HEK293 (cell line): ENCODE results near the gene PPP1CC.

Source experiments
- CTCF ChIA-PET: fragments of 350-600 bp; formaldehyde crosslinking; extraction: SDS; loops from one replicate; lab custom pipeline; 2021; ENCODE audit warnings: antibody characterized with exemption; lab: Yijun Ruan, JAX
- POLR2A ChIA-PET: fragments of 300-600 bp; formaldehyde crosslinking; extraction: SDS; loops from one replicate; lab custom pipeline; 2020; ENCODE audit warnings: antibody characterized with exemption, inconsistent platforms; lab: Yijun Ruan, JAX
- H3K27ac ChIP-seq: fragments of 200-500 bp; sonication (Bioruptor generic); 2 replicates; pipeline ENCODE4 v1.5.1; 2014; ENCODE audit warnings: low read depth, low read length, control low read depth, inconsistent platforms; ENCODE audit errors: extremely low read depth
- H3K36me3 ChIP-seq, 2 experiments: fragments of 200-500 bp in 1 of 2; sonication (Bioruptor generic) in 1 of 2; 1 replicate in 1 of 2; 2 replicates in 1 of 2; pipeline ENCODE4 v1.5.1; 2014 to 2017; ENCODE audit warnings: inconsistent platforms in 2 of 2, low read length in 2 of 2; ENCODE audit not compliant: control insufficient read depth in 2 of 2, insufficient read depth in 1 of 2
- H3K4me1 ChIP-seq: fragments of 200-500 bp; sonication (Bioruptor generic); 2 replicates; pipeline ENCODE4 v1.5.1; 2014; ENCODE audit warnings: mild to moderate bottlenecking, low read length, inconsistent platforms; ENCODE audit not compliant: control insufficient read depth, insufficient read depth
- H3K4me3 ChIP-seq: 2 replicates; pipeline ENCODE4 v1.5.1; 2011; ENCODE audit warnings: low read depth, mild to moderate bottlenecking, control low read depth, low read length, moderate library complexity
- H3K9me3 ChIP-seq: fragments of 200-500 bp; sonication (Bioruptor generic); 2 replicates; pipeline ENCODE4 v1.5.1; 2014; ENCODE audit warnings: low read depth, low read length, inconsistent platforms; ENCODE audit not compliant: control insufficient read depth, insufficient read depth
- IKZF3 ChIP-seq: fragments of 450-650 bp; IDR thresholded peaks from 2 replicates; pipeline ENCODE4 v1.5.0; 2018; ENCODE audit warnings: missing biosample characterization, mild to moderate bottlenecking, missing genetic modification characterization, moderate library complexity
- SP7 ChIP-seq: fragments of 450-650 bp; formaldehyde crosslinking; IDR thresholded peaks from 2 replicates; pipeline ENCODE4 v1.5.1; 2016; ENCODE audit warnings: missing biosample characterization, missing genetic modification characterization
- ZBTB17 ChIP-seq: fragments of 450-650 bp; formaldehyde crosslinking; IDR thresholded peaks from 2 replicates; pipeline ENCODE4 v1.5.1; 2016; ENCODE audit warnings: missing biosample characterization, missing genetic modification characterization
- ZBTB48 ChIP-seq: fragments of 450-650 bp; formaldehyde crosslinking; IDR thresholded peaks from 2 replicates; pipeline ENCODE4 v1.5.1; 2016; ENCODE audit warnings: missing biosample characterization, missing genetic modification characterization
- ZEB2 ChIP-seq: fragments of 450-650 bp; formaldehyde crosslinking; IDR thresholded peaks from 2 replicates; pipeline ENCODE4 v1.5.1; 2016; ENCODE audit warnings: missing biosample characterization, missing genetic modification characterization
- ZNF2 ChIP-seq: fragments of 450-650 bp; formaldehyde crosslinking; IDR thresholded peaks from 2 replicates; pipeline ENCODE4 v1.5.1; 2016; ENCODE audit warnings: missing biosample characterization, missing genetic modification characterization
- ZNF335 ChIP-seq: fragments of 450-650 bp; formaldehyde crosslinking; conservative IDR thresholded peaks from 2 replicates; pipeline ENCODE4 v1.5.1; 2016; ENCODE audit warnings: missing biosample characterization, missing genetic modification characterization
- ZNF394 ChIP-seq: fragments of 450-650 bp; formaldehyde crosslinking; IDR thresholded peaks from 2 replicates; pipeline ENCODE4 v1.5.1; 2016; ENCODE audit warnings: missing biosample characterization, missing genetic modification characterization, mild to moderate bottlenecking, moderate library complexity, borderline replicate concordance
- ZNF660 ChIP-seq: fragments of 450-650 bp; IDR thresholded peaks from 2 replicates; pipeline ENCODE4 v1.5.1; 2018; ENCODE audit warnings: missing biosample characterization, mild to moderate bottlenecking, missing genetic modification characterization
- ZNF707 ChIP-seq: fragments of 450-650 bp; formaldehyde crosslinking; IDR thresholded peaks from 2 replicates; pipeline ENCODE4 v1.5.1; 2016; ENCODE audit warnings: missing biosample characterization, missing genetic modification characterization
- ZNF76 ChIP-seq: fragments of 450-650 bp; formaldehyde crosslinking; IDR thresholded peaks from 2 replicates; pipeline ENCODE4; 2016; ENCODE audit warnings: low read depth, missing biosample characterization, missing genetic modification characterization, borderline replicate concordance
- TF ChIP-seq, protein P1 (sequence below): fragments of 450-650 bp; formaldehyde crosslinking; IDR thresholded peaks from 2 replicates; pipeline ENCODE4 v1.5.0; 2017; ENCODE audit warnings: missing biosample characterization, missing genetic modification characterization, borderline replicate concordance
- TF ChIP-seq, protein P2 (sequence below): fragments of 450-650 bp; formaldehyde crosslinking; IDR thresholded peaks from 2 replicates; pipeline ENCODE4 v1.5.1; 2017; ENCODE audit warnings: missing biosample characterization, mild to moderate bottlenecking, missing genetic modification characterization, moderate library complexity
- TF ChIP-seq, protein P3 (sequence below): fragments of 450-650 bp; formaldehyde crosslinking; IDR thresholded peaks from 2 replicates; pipeline ENCODE4 v1.5.1; 2017; ENCODE audit warnings: missing biosample characterization, missing genetic modification characterization
- TF ChIP-seq, protein P4 (sequence below): fragments of 450-650 bp; formaldehyde crosslinking; IDR thresholded peaks from 2 replicates; pipeline ENCODE4 v1.5.1; 2016; ENCODE audit warnings: missing biosample characterization, missing genetic modification characterization

Gene PPP1CC

DNA sequence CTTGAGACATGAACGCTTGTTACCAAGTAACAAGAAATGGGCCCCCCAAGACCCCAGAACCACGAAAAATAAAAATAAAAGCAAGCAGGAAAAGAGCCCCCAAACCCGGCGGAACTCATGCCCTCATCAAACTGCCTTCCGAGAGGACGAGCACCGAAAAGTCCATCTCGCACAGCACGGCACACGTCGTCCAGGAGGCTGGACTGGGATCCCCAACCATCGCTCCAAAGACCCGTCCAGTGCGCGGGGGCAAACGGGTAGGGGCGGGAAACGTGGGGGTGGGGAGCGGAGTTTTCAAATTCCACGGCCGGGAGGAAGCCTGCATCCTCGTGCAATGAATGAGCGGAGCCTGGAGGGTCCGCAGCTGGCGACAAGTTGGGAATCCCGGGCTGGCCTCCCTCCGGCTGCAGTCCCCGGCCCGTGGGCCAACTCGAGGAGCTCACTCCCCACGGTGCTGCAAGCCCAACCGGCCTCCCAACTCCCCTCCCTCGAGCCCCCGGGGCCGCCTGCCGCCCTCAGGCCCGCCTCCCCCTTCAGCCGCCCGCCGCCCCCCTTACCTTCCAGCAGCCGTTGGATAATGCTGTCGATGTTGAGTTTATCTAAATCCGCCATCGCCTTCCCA, 484 bp downstream of the PPP1CC start:
- CTCF ChIA-PET = interaction anchor here (0.6 to 1.1 kb wide), 2 partner anchors 84 to 285 kb away, joined by 3 to 8 read pairs; no protein-coding TSS in a partner anchor
- no peaks in the 10 kb centered on the region for H3K9me3 ChIP-seq
- H3K4me3 ChIP-seq = peak overlapping the region; percentile 94
- H3K27ac ChIP-seq = peak overlapping the region; percentile 74
- peaks cover 0 to 9% of the 10 kb centered on the region in 2 experiments; a peak in 1 of 3 replicates for H3K36me3 ChIP-seq
- POLR2A ChIA-PET = interaction anchor here (0.5 to 1.4 kb wide), 4 partner anchors 11 to 274 kb away, joined by 3 to 5 read pairs (median 3); partner anchors contain the start of genes FAM216A and GPN3
- TF ChIP-seq ZBTB17 (tag by site-specific recombination) (peak; percentile 97), ZNF335 (tag by site-specific recombination) (peak; percentile 63), ZNF76 (tag by site-specific recombination) (no peak), ZNF660 (0 out of 2 replicates have a peak, but pooled peaks have one; percentile 14)
- TF ChIP-seq, protein P1, sequence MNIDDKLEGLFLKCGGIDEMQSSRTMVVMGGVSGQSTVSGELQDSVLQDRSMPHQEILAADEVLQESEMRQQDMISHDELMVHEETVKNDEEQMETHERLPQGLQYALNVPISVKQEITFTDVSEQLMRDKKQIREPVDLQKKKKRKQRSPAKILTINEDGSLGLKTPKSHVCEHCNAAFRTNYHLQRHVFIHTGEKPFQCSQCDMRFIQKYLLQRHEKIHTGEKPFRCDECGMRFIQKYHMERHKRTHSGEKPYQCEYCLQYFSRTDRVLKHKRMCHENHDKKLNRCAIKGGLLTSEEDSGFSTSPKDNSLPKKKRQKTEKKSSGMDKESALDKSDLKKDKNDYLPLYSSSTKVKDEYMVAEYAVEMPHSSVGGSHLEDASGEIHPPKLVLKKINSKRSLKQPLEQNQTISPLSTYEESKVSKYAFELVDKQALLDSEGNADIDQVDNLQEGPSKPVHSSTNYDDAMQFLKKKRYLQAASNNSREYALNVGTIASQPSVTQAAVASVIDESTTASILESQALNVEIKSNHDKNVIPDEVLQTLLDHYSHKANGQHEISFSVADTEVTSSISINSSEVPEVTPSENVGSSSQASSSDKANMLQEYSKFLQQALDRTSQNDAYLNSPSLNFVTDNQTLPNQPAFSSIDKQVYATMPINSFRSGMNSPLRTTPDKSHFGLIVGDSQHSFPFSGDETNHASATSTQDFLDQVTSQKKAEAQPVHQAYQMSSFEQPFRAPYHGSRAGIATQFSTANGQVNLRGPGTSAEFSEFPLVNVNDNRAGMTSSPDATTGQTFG (tag by site-specific recombination) = no peak
- TF ChIP-seq, protein P2, sequence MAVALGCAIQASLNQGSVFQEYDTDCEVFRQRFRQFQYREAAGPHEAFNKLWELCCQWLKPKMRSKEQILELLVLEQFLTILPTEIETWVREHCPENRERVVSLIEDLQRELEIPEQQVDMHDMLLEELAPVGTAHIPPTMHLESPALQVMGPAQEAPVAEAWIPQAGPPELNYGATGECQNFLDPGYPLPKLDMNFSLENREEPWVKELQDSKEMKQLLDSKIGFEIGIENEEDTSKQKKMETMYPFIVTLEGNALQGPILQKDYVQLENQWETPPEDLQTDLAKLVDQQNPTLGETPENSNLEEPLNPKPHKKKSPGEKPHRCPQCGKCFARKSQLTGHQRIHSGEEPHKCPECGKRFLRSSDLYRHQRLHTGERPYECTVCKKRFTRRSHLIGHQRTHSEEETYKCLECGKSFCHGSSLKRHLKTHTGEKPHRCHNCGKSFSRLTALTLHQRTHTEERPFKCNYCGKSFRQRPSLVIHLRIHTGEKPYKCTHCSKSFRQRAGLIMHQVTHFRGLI (tag by site-specific recombination) = peak; percentile 79
- H3K4me1 ChIP-seq = peaks cover 14% of the 10 kb centered on the region

DNA sequence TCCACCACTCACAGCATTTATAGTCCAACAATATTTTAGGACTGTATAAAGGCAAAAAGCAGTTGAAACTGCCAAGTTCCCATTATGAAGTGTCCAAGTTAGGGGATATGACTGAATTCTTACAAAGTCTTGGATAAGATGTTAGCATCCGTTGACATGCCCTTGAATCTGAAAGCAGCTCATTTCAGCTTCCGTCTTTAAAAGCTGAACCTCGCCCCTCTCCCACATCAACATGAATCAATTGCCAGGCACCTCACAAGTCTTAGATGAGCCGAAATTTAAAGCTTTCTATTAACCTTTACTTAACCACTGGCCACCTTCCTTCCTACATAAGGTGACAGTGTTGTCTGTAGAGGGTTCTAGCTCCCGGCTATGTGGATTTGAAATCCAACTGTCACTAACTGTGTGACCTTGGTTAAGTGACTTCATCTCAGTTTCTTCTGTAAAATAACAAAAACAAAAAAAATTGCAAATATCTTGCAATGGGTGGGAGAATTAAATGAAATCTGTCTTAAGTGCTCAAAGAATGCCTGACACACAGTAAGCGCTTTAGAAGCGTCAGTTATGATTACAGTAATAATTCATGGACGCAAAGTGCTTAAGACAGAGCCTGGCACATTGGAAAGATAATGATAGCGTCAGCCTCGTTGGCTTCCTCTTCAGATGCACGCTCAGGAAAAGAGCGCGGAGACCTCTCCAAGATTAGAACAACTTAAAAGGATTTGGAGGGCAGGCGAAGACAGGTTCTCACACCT, 1.2 kb downstream of the PPP1CC start:
- peaks cover 14% of the 10 kb centered on the region for H3K4me1 ChIP-seq
- peak overlapping the region; percentile 94 for H3K4me3 ChIP-seq
- peak overlapping the region; percentile 74; the same call in 1 of the 2 replicates for H3K27ac ChIP-seq
- CTCF ChIA-PET = interaction anchor here (0.5 to 1.1 kb wide), 4 partner anchors 71 to 285 kb away, joined by 3 to 8 read pairs (median 4); no protein-coding TSS in a partner anchor
- H3K36me3 ChIP-seq = peaks cover under 1 to 9% of the 10 kb centered on the region in 2 experiments; a peak in 2 of 3 replicates
- TF ChIP-seq, protein P3, sequence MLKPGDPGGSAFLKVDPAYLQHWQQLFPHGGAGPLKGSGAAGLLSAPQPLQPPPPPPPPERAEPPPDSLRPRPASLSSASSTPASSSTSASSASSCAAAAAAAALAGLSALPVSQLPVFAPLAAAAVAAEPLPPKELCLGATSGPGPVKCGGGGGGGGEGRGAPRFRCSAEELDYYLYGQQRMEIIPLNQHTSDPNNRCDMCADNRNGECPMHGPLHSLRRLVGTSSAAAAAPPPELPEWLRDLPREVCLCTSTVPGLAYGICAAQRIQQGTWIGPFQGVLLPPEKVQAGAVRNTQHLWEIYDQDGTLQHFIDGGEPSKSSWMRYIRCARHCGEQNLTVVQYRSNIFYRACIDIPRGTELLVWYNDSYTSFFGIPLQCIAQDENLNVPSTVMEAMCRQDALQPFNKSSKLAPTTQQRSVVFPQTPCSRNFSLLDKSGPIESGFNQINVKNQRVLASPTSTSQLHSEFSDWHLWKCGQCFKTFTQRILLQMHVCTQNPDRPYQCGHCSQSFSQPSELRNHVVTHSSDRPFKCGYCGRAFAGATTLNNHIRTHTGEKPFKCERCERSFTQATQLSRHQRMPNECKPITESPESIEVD (tag by site-specific recombination) = peak; percentile 40
- TF ChIP-seq ZEB2 (tag by site-specific recombination) (0 out of 2 replicates have a peak, but pooled peaks have one; percentile 21), ZBTB48 (tag by site-specific recombination) (peak; percentile 35; the same call in 1 of the 2 replicates), SP7 (tag by site-specific recombination) (peak; percentile 51; the same call in 1 of the 2 replicates), ZNF707 (no peak), IKZF3 (tag by site-specific recombination) (peak; percentile 37; the same call in 1 of the 2 replicates), ZNF2 (0 out of 2 replicates have a peak, but pooled peaks have one; percentile 30), ZNF394 (tag by site-specific recombination) (no peak)
- TF ChIP-seq, protein P4, sequence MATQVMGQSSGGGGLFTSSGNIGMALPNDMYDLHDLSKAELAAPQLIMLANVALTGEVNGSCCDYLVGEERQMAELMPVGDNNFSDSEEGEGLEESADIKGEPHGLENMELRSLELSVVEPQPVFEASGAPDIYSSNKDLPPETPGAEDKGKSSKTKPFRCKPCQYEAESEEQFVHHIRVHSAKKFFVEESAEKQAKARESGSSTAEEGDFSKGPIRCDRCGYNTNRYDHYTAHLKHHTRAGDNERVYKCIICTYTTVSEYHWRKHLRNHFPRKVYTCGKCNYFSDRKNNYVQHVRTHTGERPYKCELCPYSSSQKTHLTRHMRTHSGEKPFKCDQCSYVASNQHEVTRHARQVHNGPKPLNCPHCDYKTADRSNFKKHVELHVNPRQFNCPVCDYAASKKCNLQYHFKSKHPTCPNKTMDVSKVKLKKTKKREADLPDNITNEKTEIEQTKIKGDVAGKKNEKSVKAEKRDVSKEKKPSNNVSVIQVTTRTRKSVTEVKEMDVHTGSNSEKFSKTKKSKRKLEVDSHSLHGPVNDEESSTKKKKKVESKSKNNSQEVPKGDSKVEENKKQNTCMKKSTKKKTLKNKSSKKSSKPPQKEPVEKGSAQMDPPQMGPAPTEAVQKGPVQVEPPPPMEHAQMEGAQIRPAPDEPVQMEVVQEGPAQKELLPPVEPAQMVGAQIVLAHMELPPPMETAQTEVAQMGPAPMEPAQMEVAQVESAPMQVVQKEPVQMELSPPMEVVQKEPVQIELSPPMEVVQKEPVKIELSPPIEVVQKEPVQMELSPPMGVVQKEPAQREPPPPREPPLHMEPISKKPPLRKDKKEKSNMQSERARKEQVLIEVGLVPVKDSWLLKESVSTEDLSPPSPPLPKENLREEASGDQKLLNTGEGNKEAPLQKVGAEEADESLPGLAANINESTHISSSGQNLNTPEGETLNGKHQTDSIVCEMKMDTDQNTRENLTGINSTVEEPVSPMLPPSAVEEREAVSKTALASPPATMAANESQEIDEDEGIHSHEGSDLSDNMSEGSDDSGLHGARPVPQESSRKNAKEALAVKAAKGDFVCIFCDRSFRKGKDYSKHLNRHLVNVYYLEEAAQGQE (tag by site-specific recombination) = peak; percentile 38; the same call in 1 of the 2 replicates
- POLR2A ChIA-PET = interaction anchor here (0.7 to 1.4 kb wide), 3 partner anchors 10 to 273 kb away, joined by 3 read pairs; partner anchors contain the start of genes FAM216A and GPN3
- H3K9me3 ChIP-seq = no peaks in the 10 kb centered on the region
